ENCODE results near the gene DLK2.

GRCh38 chr6:43442935-43443334, 12.4 kb downstream of the DLK2 start:
- TF ChIP-seq, protein P1, sequence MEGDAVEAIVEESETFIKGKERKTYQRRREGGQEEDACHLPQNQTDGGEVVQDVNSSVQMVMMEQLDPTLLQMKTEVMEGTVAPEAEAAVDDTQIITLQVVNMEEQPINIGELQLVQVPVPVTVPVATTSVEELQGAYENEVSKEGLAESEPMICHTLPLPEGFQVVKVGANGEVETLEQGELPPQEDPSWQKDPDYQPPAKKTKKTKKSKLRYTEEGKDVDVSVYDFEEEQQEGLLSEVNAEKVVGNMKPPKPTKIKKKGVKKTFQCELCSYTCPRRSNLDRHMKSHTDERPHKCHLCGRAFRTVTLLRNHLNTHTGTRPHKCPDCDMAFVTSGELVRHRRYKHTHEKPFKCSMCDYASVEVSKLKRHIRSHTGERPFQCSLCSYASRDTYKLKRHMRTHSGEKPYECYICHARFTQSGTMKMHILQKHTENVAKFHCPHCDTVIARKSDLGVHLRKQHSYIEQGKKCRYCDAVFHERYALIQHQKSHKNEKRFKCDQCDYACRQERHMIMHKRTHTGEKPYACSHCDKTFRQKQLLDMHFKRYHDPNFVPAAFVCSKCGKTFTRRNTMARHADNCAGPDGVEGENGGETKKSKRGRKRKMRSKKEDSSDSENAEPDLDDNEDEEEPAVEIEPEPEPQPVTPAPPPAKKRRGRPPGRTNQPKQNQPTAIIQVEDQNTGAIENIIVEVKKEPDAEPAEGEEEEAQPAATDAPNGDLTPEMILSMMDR (IDR thresholded peaks at IDR 0.05; ENCODE audit: low read depth, low read length, poor library complexity, severe bottlenecking): no peak
- no peak for TF ChIP-seq EZH2phosphoT487 (IDR thresholded peaks at IDR 0.05; ENCODE audit: borderline replicate concordance, low read length)
